GF-D8 (cell line): Measurements from ENCODE around the gene ZNRF1.

Source experiments
- DNase-seq: peaks from one replicate; lab custom pipeline; 2025; lab: John Stamatoyannopoulos, UW

The ZNRF1 gene

GRCh38 chr16:75152635-75153034 is 153.8 kb downstream of the ZNRF1 start:
- no peak for DNase-seq

GRCh38 chr16:75160386-75160785 is 161.6 kb downstream of the ZNRF1 start:
- DNase-seq = no peak
